ENCODE results near the gene XPO1. TPM values are rescaled to one million over a fixed set of nuclear protein-coding genes. Genes with fewer than 3 reads are reported as not detected.
"Not testable (repeated sequence)": the region's sequence is repeated elsewhere in the genome, so short reads cannot be mapped to it uniquely, and the experiment has no call there.

Gene XPO1
- total RNA-seq, 4 donors from 2014 or later = 49.7 to 96.6 (median 73.1) TPM

DNA sequence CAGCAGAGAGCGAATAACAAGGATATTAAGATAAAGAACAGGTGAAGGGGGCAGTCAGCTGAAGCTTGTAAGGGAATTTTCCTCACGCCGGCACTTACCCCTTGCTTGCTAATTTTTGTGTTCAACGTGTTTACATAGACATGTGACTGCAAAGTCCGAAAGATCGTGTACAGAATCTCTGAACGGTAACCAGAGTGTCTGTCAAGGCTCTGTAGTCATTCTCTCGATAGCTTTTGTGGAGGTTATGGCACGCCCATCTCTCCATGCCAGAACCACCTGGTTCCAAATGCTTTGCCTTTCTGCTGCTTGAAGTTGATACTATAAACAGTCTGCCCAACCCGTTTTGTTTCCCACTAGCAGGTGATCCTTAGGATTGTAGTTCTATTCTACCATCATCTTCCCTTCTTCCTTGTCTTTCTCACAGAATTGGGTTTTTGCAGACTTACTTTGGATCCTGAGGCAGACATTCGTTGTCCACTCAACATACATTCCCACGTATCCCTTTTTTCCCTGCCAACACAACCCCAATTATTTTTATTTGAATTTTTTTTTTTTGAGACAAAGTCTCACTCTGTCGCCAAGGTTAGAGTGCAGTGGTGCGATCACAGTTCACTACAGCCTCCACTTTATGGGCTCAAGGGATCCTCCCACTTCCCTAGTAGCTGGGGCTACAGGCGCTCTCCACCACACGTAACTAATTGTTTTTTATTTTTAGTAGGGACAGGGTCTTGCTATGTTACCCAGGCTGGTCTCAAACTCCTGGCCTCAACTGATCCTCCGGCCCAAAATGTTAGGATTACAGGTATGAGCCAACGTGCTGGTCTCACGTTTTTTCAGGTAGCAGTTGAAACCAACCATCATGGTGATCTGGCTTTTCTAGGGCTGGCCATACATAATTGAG, 66.0 kb downstream of the XPO1 start:
- DNase-seq (ENCODE audit: low spot score) = no peak
- TF ChIP-seq, protein P1, sequence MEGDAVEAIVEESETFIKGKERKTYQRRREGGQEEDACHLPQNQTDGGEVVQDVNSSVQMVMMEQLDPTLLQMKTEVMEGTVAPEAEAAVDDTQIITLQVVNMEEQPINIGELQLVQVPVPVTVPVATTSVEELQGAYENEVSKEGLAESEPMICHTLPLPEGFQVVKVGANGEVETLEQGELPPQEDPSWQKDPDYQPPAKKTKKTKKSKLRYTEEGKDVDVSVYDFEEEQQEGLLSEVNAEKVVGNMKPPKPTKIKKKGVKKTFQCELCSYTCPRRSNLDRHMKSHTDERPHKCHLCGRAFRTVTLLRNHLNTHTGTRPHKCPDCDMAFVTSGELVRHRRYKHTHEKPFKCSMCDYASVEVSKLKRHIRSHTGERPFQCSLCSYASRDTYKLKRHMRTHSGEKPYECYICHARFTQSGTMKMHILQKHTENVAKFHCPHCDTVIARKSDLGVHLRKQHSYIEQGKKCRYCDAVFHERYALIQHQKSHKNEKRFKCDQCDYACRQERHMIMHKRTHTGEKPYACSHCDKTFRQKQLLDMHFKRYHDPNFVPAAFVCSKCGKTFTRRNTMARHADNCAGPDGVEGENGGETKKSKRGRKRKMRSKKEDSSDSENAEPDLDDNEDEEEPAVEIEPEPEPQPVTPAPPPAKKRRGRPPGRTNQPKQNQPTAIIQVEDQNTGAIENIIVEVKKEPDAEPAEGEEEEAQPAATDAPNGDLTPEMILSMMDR (IDR thresholded peaks at IDR 0.05) = no peak
- no peak for ATAC-seq (ENCODE audit: low FRiP score)

DNA sequence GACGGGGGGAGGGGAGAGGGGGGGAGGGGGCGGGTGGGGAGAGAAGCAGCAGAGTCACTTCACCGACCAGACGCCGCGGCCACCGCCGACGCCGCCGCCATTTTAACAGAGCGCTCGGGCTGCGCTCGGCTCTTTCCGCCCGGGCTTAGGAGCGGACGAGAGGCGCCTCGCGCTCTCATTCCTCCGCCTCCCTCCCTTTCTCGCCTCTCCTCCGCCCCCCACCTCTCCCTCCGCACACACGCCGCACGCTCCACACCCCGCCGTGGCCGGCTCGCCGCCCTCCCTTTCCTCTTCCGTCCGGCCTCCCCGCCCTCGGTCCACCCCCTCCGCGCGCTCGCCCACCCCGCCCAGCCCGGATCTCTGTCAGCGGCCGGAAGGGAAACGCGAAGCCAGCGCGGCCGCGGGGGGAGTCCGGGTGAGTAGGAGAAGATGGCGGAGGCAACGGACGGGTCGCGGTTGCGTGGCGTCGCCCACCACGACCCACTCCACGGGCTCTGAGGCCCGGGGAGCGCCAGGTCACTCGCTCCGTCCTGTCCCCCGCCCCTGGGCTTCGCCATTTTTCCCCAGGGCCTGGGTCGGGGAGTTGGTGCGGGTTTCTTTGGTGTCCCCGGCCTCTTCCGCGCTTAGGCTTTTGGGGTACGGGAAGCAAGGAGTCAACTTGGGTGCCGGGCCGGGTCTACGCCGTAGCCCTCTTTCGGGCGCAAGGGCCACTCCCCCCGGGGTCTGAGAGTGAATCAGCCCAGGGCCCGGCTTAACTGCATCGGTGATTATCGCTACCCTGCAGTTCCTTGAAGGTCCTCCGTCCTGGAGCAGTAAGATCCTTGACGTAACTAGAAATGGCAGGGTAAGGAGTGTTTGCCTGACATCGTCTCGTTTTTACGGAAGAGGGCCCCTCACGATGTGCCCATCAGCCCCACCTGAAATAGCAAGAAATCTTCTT, 66.9 kb downstream of the XPO1 start, which contains the start of gene USP34:
Gene USP34 (minus strand): TSS at position 123 of the 940 bp plus-strand sequence. CDS start 395 bp downstream, outside the sequence.
- ATAC-seq (ENCODE audit: low FRiP score) (peak; percentile 93), DNase-seq (ENCODE audit: low spot score) (peak; percentile 68)
- TF ChIP-seq, protein P1 (IDR thresholded peaks at IDR 0.05) = no peak

DNA sequence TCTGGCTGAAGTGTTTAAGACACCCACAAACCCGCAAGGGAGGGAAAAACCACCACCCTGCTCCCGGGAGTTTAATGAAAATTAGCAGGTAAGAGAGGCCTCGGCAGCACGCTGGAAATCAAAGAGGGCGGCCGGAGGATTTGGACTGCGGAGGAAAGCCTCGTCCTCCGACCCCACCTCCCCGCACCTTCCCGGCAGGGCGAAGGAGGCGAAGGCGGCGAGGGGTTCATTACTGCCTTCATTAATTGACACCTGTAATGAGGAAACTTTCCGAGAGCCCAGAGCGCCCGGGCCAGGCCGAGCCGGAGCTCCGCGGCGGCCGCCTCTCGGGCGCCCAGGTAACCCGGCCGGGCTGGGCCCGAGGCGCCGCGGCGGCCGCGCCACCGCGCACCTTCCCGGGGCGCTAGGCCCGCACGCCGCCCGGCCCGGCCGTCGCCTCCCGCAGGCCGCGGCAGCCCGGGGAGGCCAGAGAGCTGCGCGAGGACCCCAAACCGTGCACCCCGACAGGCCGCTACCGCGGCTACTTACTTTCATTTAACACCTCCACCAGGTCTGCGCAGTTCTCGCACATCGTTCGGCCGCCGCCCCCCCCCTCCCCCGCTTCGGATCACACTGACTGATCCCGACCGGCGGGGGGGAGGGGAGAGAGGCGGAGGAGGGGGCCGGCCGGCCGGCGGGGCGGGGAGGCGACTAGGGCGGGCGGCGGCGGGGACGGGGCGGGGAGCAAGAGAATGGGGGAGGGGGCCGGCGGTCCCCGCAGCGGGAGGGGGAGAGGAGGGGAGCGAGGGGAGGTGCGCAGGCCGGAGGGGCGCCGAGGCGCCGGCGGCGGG, 67.8 kb downstream of the XPO1 start:
- DNase-seq (ENCODE audit: low spot score) (peak; percentile 84), ATAC-seq (ENCODE audit: low FRiP score) (peak; percentile 81)
- TF ChIP-seq, protein P1 (IDR thresholded peaks at IDR 0.05) = no peak

DNA sequence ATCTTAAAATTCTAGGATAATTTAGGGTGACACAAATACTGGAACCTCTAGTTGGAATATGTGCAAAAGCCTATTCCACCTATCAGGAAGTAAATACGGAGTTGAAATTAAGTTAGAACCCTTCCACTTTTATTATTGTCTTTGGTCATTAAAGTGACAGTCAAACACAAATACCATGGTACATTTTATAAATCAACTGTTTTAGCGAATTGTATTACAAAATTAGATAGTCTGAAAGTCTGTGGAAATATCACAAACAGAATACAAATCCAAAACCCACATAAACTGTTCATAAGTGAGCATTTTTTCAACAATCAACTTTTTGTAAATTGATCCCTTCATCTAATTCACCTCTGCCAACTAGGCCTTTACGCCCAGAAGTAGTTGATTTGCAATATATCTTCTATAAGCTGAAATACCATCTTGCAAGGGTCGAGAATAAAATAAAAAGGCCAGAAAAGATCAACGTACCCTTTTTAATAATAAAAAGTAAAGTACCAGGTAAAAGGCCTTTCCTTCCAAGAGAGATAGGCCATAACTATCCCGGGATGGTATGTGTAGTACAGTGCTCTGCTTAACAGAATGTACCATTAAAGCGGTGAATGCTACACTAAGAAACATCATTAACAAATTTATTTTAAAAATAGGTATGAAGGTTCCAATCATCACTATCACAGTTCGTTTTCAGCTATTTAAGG, 68.6 kb downstream of the XPO1 start:
- ATAC-seq (ENCODE audit: low FRiP score) (no peak), DNase-seq (ENCODE audit: low spot score) (no peak)
- TF ChIP-seq, protein P1 (IDR thresholded peaks at IDR 0.05) = no peak

DNA sequence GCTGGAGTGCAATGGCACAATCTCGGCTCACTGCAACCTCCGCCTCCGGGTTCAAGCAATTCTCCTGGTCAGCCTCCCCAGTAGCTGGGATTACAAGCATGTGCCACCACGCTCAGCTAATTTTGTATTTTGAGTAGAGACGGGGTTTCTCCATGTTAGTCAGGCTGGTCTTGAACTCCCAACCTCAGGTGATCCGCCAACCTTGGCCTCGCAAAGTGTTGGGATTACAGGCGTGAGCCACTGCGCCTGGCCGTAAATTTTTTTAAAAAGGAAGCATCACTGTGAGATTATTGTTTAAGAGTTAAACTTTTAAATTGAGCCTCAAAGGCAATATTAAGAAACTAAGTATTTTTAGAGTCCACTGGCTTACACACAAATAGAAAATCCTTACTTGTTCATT, 69.9 kb downstream of the XPO1 start:
- not testable (repeated sequence) for DNase-seq (ENCODE audit: low spot score); ATAC-seq (ENCODE audit: low FRiP score)

DNA sequence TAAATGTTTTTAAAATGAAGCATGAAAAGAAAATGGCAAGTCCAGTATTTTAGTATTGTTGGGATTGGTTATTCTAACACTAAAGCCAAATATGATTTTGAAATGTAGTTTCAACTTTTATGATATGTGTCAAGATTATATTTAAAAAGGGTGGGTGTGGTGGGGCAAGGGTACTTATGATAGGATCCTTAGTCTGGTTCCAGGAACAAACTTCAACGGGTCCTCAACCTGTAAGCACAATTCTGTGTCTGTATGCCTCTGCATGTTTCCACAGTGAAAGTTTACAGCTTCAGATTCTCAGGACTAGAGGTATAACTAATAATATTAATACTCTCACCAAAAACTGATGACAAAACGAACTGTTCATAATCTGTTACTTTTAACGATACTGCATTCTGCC, 73.1 kb downstream of the XPO1 start:
- ATAC-seq (ENCODE audit: low FRiP score) (no peak), DNase-seq (ENCODE audit: low spot score) (no peak)
- TF ChIP-seq, protein P1 (IDR thresholded peaks at IDR 0.05) = no peak
